ENCODE data around the gene ARHGAP26.

ARHGAP26 gene

DNA sequence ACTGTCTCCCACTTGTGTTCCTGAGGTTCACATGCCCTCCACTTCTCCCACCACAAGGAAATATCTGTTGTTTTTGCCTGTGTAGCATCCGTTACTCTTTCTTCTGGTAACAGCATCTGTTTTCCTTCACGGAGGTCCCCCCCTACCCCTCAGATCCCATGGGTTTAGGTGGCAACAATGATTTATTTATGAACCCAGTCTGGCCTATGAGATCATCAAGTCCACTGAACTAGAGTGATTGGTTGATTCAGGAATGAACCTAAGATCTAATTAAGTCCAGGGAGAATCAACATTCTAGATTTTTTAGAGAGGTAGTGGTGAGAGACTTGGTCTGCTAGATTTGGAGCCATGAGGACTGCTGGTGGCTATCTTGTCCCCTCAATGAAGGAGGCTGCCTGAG is 466.5 kb downstream of the ARHGAP26 start:
- peaks cover 17% of the 10 kb centered on the region for H3K4me1 ChIP-seq (ENCODE audit: low read depth, poor library complexity, severe bottlenecking)

DNA sequence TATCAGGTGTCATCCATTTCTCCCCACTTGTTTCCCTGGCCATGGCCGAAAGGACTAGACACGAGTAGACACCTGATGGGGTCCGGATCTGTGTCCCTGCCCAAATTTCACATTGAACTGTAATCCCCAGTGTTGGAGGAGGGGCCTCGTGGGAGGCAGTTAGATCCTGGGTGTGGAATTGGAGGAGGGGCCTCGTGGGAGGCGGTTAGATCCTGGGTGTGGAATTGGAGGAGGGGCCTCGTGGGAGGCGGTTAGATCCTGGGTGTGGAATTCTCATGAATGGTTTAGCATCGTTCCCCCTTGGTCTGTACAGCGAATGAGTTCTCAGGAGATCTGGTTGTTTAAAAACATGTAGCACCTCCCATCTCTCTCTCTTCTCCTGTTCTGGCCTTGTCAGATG is 467.5 kb downstream of the ARHGAP26 start:
- Histone ChIP-seq H3K79me2 (ENCODE audit: insufficient read depth, low read depth) (no peaks in the 10 kb centered on the region), H3K27ac (no peak overlapping the region), H2AFZ (ENCODE audit: low read depth) (no peak overlapping the region), H4K20me1 (ENCODE audit: insufficient read depth) (no peaks in the 10 kb centered on the region), H3K4me1 (ENCODE audit: low read depth, poor library complexity, severe bottlenecking) (peaks cover 7% of the 10 kb centered on the region), H3K27me3 (ENCODE audit: insufficient read depth, low read depth) (no peaks in the 10 kb centered on the region), H3K9ac (no peak overlapping the region), H3K4me3 (IDR thresholded peaks at IDR 0.05; ENCODE audit: insufficient read depth, low read depth, low read length) (no peak overlapping the region), H3K36me3 (ENCODE audit: insufficient read depth) (no peaks in the 10 kb centered on the region), H3K4me2 (no peak overlapping the region)
- TF ChIP-seq, protein P1, sequence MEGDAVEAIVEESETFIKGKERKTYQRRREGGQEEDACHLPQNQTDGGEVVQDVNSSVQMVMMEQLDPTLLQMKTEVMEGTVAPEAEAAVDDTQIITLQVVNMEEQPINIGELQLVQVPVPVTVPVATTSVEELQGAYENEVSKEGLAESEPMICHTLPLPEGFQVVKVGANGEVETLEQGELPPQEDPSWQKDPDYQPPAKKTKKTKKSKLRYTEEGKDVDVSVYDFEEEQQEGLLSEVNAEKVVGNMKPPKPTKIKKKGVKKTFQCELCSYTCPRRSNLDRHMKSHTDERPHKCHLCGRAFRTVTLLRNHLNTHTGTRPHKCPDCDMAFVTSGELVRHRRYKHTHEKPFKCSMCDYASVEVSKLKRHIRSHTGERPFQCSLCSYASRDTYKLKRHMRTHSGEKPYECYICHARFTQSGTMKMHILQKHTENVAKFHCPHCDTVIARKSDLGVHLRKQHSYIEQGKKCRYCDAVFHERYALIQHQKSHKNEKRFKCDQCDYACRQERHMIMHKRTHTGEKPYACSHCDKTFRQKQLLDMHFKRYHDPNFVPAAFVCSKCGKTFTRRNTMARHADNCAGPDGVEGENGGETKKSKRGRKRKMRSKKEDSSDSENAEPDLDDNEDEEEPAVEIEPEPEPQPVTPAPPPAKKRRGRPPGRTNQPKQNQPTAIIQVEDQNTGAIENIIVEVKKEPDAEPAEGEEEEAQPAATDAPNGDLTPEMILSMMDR (conservative IDR thresholded peaks at IDR 0.05; ENCODE audit: low read depth, low read length), result no peak

More for the DNA sequence above, 466.5 kb downstream of the ARHGAP26 start:
- TF ChIP-seq, protein P1 (conservative IDR thresholded peaks at IDR 0.05; ENCODE audit: low read depth, low read length), result no peak
- H3K27ac ChIP-seq, result no peak overlapping the region
- no peak overlapping the region for H2AFZ ChIP-seq (ENCODE audit: low read depth)
- no peak overlapping the region for H3K4me2 ChIP-seq
- H3K9ac ChIP-seq, result no peak overlapping the region
- H3K79me2 ChIP-seq (ENCODE audit: insufficient read depth, low read depth), result no peaks in the 10 kb centered on the region
- H3K4me3 ChIP-seq (IDR thresholded peaks at IDR 0.05; ENCODE audit: insufficient read depth, low read depth, low read length), result no peak overlapping the region
- no peaks in the 10 kb centered on the region for H3K36me3 ChIP-seq (ENCODE audit: insufficient read depth)
- H4K20me1 ChIP-seq (ENCODE audit: insufficient read depth), result no peaks in the 10 kb centered on the region
- H3K27me3 ChIP-seq (ENCODE audit: insufficient read depth, low read depth), result no peaks in the 10 kb centered on the region

DNA sequence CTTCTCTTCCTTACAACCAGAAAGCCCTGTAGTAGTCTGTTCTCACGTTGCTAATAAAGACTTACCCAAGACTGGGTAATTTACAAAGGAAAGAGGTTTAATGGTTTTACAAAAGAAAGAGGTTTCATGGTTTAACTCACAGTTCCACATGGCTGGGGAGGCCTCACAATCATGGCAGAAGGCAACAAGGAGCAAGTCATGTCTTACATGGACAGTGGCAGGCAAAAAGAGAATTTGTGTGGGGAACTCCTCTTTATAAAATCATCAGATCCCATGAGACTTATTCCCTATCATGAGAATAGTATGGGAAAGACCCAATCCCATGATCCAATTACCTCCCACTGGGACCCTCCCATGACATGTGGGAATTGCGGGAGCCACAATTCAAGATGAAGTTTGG is 468.4 kb downstream of the ARHGAP26 start:
- Histone ChIP-seq H3K4me3 (IDR thresholded peaks at IDR 0.05; ENCODE audit: insufficient read depth, low read depth, low read length) (no peak overlapping the region), H3K27me3 (ENCODE audit: insufficient read depth, low read depth) (no peaks in the 10 kb centered on the region), H3K4me2 (no peak overlapping the region), H4K20me1 (ENCODE audit: insufficient read depth) (no peaks in the 10 kb centered on the region), H3K9ac (no peak overlapping the region), H3K36me3 (ENCODE audit: insufficient read depth) (no peaks in the 10 kb centered on the region), H3K4me1 (ENCODE audit: low read depth, poor library complexity, severe bottlenecking) (no peaks in the 10 kb centered on the region), H2AFZ (ENCODE audit: low read depth) (no peak overlapping the region), H3K79me2 (ENCODE audit: insufficient read depth, low read depth) (no peaks in the 10 kb centered on the region), H3K27ac (no peak overlapping the region)
- TF ChIP-seq, protein P1 (conservative IDR thresholded peaks at IDR 0.05; ENCODE audit: low read depth, low read length), result no peak

DNA sequence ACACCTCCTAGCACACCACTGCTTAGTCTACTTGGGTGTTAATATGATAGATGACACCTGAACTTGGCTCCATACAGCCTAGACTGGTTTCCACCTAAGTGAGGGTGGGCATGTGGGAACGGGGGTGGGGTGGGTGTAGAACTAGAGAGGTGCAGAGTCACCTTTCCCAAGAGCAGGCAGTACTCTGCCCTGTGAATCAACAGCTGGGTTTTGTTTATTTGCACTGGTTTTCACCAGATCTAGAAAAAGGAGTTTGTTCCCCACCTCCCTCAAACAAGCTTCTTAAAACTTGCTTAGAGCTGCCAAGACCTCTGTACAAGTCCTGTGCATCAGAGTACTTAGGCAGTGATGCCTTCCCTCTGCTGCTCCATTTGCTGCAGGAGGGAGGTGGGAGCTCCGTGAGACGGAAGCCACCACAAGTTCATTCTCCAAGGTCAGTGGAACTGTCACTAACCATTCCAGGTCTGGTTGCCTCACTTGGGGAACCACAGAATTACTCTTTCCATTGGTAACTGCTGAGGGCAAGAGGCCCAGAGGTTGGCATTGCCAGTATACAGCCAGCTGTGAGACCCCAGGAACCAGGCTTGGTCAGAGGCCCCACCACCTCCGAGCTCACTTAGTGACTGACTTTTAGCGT is 469.8 kb downstream of the ARHGAP26 start:
- no peaks in the 10 kb centered on the region for H4K20me1 ChIP-seq (ENCODE audit: insufficient read depth)
- no peak overlapping the region for H3K27ac ChIP-seq
- no peaks in the 10 kb centered on the region for H3K27me3 ChIP-seq (ENCODE audit: insufficient read depth, low read depth)
- H3K79me2 ChIP-seq (ENCODE audit: insufficient read depth, low read depth), result no peaks in the 10 kb centered on the region
- TF ChIP-seq, protein P1 (conservative IDR thresholded peaks at IDR 0.05; ENCODE audit: low read depth, low read length), result no peak
- no peak overlapping the region for H3K4me3 ChIP-seq (IDR thresholded peaks at IDR 0.05; ENCODE audit: insufficient read depth, low read depth, low read length)
- no peak overlapping the region for H2AFZ ChIP-seq (ENCODE audit: low read depth)
- H3K36me3 ChIP-seq (ENCODE audit: insufficient read depth), result no peaks in the 10 kb centered on the region
- H3K4me2 ChIP-seq, result no peak overlapping the region
- H3K9ac ChIP-seq, result no peak overlapping the region
- no peaks in the 10 kb centered on the region for H3K4me1 ChIP-seq (ENCODE audit: low read depth, poor library complexity, severe bottlenecking)
